PC-3 (cell line): Measurements from ENCODE around the gene MED15.

Source experiments
- CTCF ChIP-seq: fragments of 300-600 bp; sonication (generic); conservative IDR thresholded peaks from 2 replicates; pipeline ENCODE4 v1.5.1; 2017; ENCODE audit warnings: antibody characterized with exemption, low read depth, mild to moderate bottlenecking, low read length
- EZH2 ChIP-seq: fragments of 300-600 bp; sonication (generic); IDR thresholded peaks from one replicate; pipeline ENCODE4 v1.6.1; 2017; ENCODE audit warnings: antibody characterized with exemption, mild to moderate bottlenecking, low read length; ENCODE audit not compliant: unreplicated experiment

- TF ChIP-seq CTCF (no peak), EZH2 (no peak)
Measured at GRCh38 chr22:20615021-20615420, 107.6 kb downstream of the MED15 start.
